GM23338 (cell line): ENCODE data around the gene NKAPL. TPM values are rescaled to one million over a fixed set of nuclear protein-coding genes. Genes with fewer than 3 reads are reported as not detected.
A peak's percentile ranks its signal among the peaks of the same experiment; 100 is the strongest.

Experiments
- ATAC-seq: fragments of 200-7000 bp; cut with Tn5 transposase; 3 replicates; pipeline ENCODE4 v1.9.1; 2020
- DNase-seq: peaks from one replicate; pipeline ENCODE4 v3.0.0-alpha.2; 2015; ENCODE audit warnings: low spot score
- H2AFZ ChIP-seq: fragments of 200-600 bp; sonication (generic); 2 replicates; pipeline ENCODE4 v1.8.0; 2016; ENCODE audit warnings: antibody characterized with exemption, mild to moderate bottlenecking, moderate library complexity
- H3F3A ChIP-seq: fragments of 200-600 bp; sonication (generic); replicated peaks from 2 replicates; pipeline ENCODE4 v1.8.0; 2017; ENCODE audit warnings: antibody characterized with exemption, mixed run types, low read depth
- H3K27ac ChIP-seq: fragments of 200-600 bp; sonication (generic); 2 replicates; pipeline ENCODE4 v1.6.1; 2016; ENCODE audit warnings: low read depth
- H3K27me3 ChIP-seq: fragments of 200-600 bp; sonication (generic); 2 replicates; pipeline ENCODE4 v1.8.0; 2016; ENCODE audit warnings: mild to moderate bottlenecking, mixed run types, moderate library complexity; ENCODE audit not compliant: insufficient read depth
- H3K36me3 ChIP-seq: fragments of 200-600 bp; sonication (generic); 2 replicates; pipeline ENCODE4 v1.8.0; 2016; ENCODE audit warnings: mild to moderate bottlenecking; ENCODE audit not compliant: insufficient read depth
- H3K4me1 ChIP-seq: fragments of 200-600 bp; sonication (generic); 2 replicates; pipeline ENCODE4 v1.8.0; 2016; ENCODE audit warnings: mild to moderate bottlenecking, moderate library complexity; ENCODE audit not compliant: insufficient read depth
- H3K4me2 ChIP-seq: fragments of 200-600 bp; sonication (generic); 2 replicates; pipeline ENCODE4 v1.7.1; 2017; ENCODE audit warnings: mixed run types
- H3K4me3 ChIP-seq: fragments of 200-600 bp; sonication (generic); 2 replicates; pipeline ENCODE4 v1.6.1; 2016; ENCODE audit warnings: mixed run types
- H3K79me2 ChIP-seq: fragments of 200-600 bp; sonication (generic); replicated peaks from 2 replicates; pipeline ENCODE4 v1.8.0; 2017; ENCODE audit warnings: mild to moderate bottlenecking; ENCODE audit not compliant: insufficient read depth
- H3K9me2 ChIP-seq: fragments of 200-600 bp; sonication (generic); 2 replicates; pipeline ENCODE4 v1.8.0; 2017; ENCODE audit not compliant: insufficient read depth
- H4K20me1 ChIP-seq: fragments of 200-600 bp; sonication (generic); replicated peaks from 2 replicates; pipeline ENCODE4 v1.8.0; 2017; ENCODE audit warnings: mild to moderate bottlenecking; ENCODE audit not compliant: insufficient read depth
- H3K27ac Mint-ChIP-seq: 2 replicates; pipeline ENCODE4 v1.8.0; 2020; ENCODE audit warnings: inconsistent platforms, mild to moderate bottlenecking, moderate library complexity, mixed read lengths
- H3K27me3 Mint-ChIP-seq: 3 replicates; pipeline ENCODE4 v1.8.0; 2022; ENCODE audit warnings: low read depth, mild to moderate bottlenecking, moderate library complexity, mixed read lengths, inconsistent platforms; ENCODE audit not compliant: insufficient read depth, poor library complexity
- H3K36me3 Mint-ChIP-seq: 3 replicates; pipeline ENCODE4 v1.8.0; 2021; ENCODE audit warnings: low read depth, mild to moderate bottlenecking, inconsistent platforms, moderate library complexity, mixed read lengths
- H3K4me1 Mint-ChIP-seq: 3 replicates; pipeline ENCODE4 v1.8.0; 2020; ENCODE audit warnings: mild to moderate bottlenecking, inconsistent platforms, mixed read lengths
- H3K4me3 Mint-ChIP-seq: 3 replicates; pipeline ENCODE4 v1.8.0; 2021; ENCODE audit warnings: moderate library complexity, mild to moderate bottlenecking, inconsistent platforms, mixed read lengths
- H3K9me3 Mint-ChIP-seq: 3 replicates; pipeline ENCODE4 v1.8.0; 2020; ENCODE audit warnings: moderate library complexity, mild to moderate bottlenecking, inconsistent platforms, mixed read lengths
- CREB1 ChIP-seq: fragments of 250-450 bp; sonication (Bioruptor Pico); IDR thresholded peaks from 2 replicates; pipeline ENCODE4 v1.5.0; 2020; ENCODE audit warnings: low read depth, mild to moderate bottlenecking, moderate library complexity
- ETS1 ChIP-seq: IDR thresholded peaks from 2 replicates; pipeline ENCODE4 v1.6.1; 2016; ENCODE audit warnings: antibody characterized with exemption
- EZH2 ChIP-seq: fragments of 200-600 bp; sonication (generic); IDR thresholded peaks from one replicate; pipeline ENCODE4 v1.8.0; 2017; ENCODE audit warnings: antibody characterized with exemption, mild to moderate bottlenecking, low read depth; ENCODE audit not compliant: unreplicated experiment
- EZH2phosphoT487 ChIP-seq: fragments of 200-600 bp; sonication (generic); IDR thresholded peaks from one replicate; pipeline ENCODE4 v1.8.1; 2018; ENCODE audit warnings: antibody characterized with exemption; ENCODE audit not compliant: unreplicated experiment
- JUNB ChIP-seq: IDR thresholded peaks from one replicate; pipeline ENCODE4 v1.6.1; 2016; ENCODE audit warnings: antibody characterized with exemption; ENCODE audit not compliant: unreplicated experiment
- NANOG ChIP-seq: IDR thresholded peaks from 2 replicates; pipeline ENCODE4 v1.6.1; 2016; ENCODE audit warnings: antibody characterized with exemption, borderline replicate concordance
- POLR2AphosphoS5 ChIP-seq: IDR thresholded peaks from 2 replicates; pipeline ENCODE4 v1.6.1; 2016; ENCODE audit warnings: antibody characterized with exemption, low read depth
- STAT1 ChIP-seq: IDR thresholded peaks from one replicate; pipeline ENCODE4 v1.6.1; 2016; ENCODE audit warnings: antibody characterized with exemption; ENCODE audit not compliant: unreplicated experiment
- ZNF114 ChIP-seq: fragments of 250-450 bp; sonication (Bioruptor Pico); IDR thresholded peaks from 2 replicates; pipeline ENCODE4 v1.5.0; 2020; ENCODE audit warnings: mild to moderate bottlenecking, moderate library complexity
- ZNF331 ChIP-seq: fragments of 250-450 bp; sonication (Bioruptor Pico); IDR thresholded peaks from 2 replicates; pipeline ENCODE4 v1.5.0; 2020; ENCODE audit warnings: low read depth, mild to moderate bottlenecking, moderate library complexity
- polyA plus RNA-seq: library from polyadenylated mRNA; unstranded; fragments of >200 nt; fragmentation: Nextera tagmentation; extraction: Ambion mirVana; gene quantifications from 2 replicates; pipeline ENCODE4 v1.2.1, GENCODE V29; 2016
- total RNA-seq: library from RNA; depleted of rRNA; stranded (reverse); fragments of >200 nt; shearing (Covaris generic); gene quantifications from 2 replicates; pipeline ENCODE4 v1.2.3, GENCODE V29; 2014
- TF ChIP-seq, protein P1 (sequence below): fragments of 250-450 bp; sonication (Bioruptor Pico); IDR thresholded peaks from 2 replicates; pipeline ENCODE4 v1.5.0; 2020; ENCODE audit warnings: mild to moderate bottlenecking, moderate library complexity
- TF ChIP-seq, protein P2 (sequence below): IDR thresholded peaks from one replicate; pipeline ENCODE4 v1.6.1; 2018; ENCODE audit warnings: antibody characterized with exemption; ENCODE audit not compliant: unreplicated experiment
- TF ChIP-seq, protein P3 (sequence below), 2 experiments: fragments of 200-600 bp in 1 of 2; sonication (generic) in 1 of 2; conservative IDR thresholded peaks; 2 replicates each; pipeline versions ENCODE4 v1.5.1 to v1.6.1; 2016 to 2017; ENCODE audit warnings: antibody characterized with exemption in 2 of 2, low read depth in 2 of 2, mild to moderate bottlenecking in 2 of 2, moderate library complexity in 1 of 2

The NKAPL gene
- total and polyA plus RNA-seq, 2 experiments from 2014 or later: 1.6 to 2.9 TPM

DNA sequence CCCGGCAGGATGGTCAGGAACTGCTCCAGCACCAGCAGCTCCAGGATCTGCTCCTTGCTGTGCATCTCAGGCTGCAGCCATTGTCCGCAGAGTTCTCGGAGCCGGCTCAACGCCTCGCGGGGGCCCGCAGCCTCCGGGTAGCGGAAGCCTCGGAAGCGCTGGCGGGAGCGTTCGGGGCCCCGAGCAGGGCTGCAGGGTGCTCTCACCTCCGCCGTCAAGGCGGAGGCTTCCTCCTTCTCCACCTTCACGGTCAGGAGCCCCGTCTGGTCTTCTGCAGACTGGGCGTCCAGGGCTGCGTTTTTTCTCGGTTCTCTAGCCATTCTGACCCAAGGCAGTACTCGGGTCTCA, 7.5 kb upstream of the NKAPL start:
- DNase-seq: peak; percentile 53
- H3K9me3 Mint-ChIP-seq: no peaks in the 10 kb centered on the region
- TF ChIP-seq JUNB: no peak
- no peak for TF ChIP-seq EZH2
- TF ChIP-seq, protein P1, sequence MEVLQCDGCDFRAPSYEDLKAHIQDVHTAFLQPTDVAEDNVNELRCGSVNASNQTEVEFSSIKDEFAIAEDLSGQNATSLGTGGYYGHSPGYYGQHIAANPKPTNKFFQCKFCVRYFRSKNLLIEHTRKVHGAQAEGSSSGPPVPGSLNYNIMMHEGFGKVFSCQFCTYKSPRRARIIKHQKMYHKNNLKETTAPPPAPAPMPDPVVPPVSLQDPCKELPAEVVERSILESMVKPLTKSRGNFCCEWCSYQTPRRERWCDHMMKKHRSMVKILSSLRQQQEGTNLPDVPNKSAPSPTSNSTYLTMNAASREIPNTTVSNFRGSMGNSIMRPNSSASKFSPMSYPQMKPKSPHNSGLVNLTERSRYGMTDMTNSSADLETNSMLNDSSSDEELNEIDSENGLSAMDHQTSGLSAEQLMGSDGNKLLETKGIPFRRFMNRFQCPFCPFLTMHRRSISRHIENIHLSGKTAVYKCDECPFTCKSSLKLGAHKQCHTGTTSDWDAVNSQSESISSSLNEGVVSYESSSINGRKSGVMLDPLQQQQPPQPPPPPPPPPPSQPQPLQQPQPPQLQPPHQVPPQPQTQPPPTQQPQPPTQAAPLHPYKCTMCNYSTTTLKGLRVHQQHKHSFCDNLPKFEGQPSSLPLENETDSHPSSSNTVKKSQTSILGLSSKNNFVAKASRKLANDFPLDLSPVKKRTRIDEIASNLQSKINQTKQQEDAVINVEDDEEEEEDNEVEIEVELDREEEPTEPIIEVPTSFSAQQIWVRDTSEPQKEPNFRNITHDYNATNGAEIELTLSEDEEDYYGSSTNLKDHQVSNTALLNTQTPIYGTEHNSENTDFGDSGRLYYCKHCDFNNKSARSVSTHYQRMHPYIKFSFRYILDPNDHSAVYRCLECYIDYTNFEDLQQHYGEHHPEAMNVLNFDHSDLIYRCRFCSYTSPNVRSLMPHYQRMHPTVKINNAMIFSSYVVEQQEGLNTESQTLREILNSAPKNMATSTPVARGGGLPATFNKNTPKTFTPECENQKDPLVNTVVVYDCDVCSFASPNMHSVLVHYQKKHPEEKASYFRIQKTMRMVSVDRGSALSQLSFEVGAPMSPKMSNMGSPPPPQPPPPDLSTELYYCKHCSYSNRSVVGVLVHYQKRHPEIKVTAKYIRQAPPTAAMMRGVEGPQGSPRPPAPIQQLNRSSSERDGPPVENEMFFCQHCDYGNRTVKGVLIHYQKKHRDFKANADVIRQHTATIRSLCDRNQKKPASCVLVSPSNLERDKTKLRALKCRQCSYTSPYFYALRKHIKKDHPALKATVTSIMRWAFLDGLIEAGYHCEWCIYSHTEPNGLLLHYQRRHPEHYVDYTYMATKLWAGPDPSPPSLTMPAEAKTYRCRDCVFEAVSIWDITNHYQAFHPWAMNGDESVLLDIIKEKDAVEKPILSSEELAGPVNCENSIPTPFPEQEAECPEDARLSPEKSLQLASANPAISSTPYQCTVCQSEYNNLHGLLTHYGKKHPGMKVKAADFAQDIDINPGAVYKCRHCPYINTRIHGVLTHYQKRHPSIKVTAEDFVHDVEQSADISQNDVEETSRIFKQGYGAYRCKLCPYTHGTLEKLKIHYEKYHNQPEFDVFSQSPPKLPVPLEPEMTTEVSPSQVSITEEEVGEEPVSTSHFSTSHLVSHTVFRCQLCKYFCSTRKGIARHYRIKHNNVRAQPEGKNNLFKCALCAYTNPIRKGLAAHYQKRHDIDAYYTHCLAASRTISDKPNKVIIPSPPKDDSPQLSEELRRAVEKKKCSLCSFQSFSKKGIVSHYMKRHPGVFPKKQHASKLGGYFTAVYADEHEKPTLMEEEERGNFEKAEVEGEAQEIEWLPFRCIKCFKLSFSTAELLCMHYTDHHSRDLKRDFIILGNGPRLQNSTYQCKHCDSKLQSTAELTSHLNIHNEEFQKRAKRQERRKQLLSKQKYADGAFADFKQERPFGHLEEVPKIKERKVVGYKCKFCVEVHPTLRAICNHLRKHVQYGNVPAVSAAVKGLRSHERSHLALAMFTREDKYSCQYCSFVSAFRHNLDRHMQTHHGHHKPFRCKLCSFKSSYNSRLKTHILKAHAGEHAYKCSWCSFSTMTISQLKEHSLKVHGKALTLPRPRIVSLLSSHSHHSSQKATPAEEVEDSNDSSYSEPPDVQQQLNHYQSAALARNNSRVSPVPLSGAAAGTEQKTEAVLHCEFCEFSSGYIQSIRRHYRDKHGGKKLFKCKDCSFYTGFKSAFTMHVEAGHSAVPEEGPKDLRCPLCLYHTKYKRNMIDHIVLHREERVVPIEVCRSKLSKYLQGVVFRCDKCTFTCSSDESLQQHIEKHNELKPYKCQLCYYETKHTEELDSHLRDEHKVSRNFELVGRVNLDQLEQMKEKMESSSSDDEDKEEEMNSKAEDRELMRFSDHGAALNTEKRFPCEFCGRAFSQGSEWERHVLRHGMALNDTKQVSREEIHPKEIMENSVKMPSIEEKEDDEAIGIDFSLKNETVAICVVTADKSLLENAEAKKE (CRISPR knock-in tag): no peak
- TF ChIP-seq POLR2AphosphoS5: no peak
- TF ChIP-seq CREB1: no peak
- TF ChIP-seq NANOG: no peak
- TF ChIP-seq ZNF331 (CRISPR knock-in tag): no peak
- TF ChIP-seq ETS1: no peak
- no peak for TF ChIP-seq ZNF114 (CRISPR knock-in tag)
- TF ChIP-seq, protein P2, sequence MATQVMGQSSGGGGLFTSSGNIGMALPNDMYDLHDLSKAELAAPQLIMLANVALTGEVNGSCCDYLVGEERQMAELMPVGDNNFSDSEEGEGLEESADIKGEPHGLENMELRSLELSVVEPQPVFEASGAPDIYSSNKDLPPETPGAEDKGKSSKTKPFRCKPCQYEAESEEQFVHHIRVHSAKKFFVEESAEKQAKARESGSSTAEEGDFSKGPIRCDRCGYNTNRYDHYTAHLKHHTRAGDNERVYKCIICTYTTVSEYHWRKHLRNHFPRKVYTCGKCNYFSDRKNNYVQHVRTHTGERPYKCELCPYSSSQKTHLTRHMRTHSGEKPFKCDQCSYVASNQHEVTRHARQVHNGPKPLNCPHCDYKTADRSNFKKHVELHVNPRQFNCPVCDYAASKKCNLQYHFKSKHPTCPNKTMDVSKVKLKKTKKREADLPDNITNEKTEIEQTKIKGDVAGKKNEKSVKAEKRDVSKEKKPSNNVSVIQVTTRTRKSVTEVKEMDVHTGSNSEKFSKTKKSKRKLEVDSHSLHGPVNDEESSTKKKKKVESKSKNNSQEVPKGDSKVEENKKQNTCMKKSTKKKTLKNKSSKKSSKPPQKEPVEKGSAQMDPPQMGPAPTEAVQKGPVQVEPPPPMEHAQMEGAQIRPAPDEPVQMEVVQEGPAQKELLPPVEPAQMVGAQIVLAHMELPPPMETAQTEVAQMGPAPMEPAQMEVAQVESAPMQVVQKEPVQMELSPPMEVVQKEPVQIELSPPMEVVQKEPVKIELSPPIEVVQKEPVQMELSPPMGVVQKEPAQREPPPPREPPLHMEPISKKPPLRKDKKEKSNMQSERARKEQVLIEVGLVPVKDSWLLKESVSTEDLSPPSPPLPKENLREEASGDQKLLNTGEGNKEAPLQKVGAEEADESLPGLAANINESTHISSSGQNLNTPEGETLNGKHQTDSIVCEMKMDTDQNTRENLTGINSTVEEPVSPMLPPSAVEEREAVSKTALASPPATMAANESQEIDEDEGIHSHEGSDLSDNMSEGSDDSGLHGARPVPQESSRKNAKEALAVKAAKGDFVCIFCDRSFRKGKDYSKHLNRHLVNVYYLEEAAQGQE: no peak
- no peak for TF ChIP-seq EZH2phosphoT487
- TF ChIP-seq, protein P3, sequence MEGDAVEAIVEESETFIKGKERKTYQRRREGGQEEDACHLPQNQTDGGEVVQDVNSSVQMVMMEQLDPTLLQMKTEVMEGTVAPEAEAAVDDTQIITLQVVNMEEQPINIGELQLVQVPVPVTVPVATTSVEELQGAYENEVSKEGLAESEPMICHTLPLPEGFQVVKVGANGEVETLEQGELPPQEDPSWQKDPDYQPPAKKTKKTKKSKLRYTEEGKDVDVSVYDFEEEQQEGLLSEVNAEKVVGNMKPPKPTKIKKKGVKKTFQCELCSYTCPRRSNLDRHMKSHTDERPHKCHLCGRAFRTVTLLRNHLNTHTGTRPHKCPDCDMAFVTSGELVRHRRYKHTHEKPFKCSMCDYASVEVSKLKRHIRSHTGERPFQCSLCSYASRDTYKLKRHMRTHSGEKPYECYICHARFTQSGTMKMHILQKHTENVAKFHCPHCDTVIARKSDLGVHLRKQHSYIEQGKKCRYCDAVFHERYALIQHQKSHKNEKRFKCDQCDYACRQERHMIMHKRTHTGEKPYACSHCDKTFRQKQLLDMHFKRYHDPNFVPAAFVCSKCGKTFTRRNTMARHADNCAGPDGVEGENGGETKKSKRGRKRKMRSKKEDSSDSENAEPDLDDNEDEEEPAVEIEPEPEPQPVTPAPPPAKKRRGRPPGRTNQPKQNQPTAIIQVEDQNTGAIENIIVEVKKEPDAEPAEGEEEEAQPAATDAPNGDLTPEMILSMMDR (conservative IDR thresholded peaks at IDR 0.05; ENCODE audit: low read depth in 2 of 2): no peak
- no peak for TF ChIP-seq STAT1
- peak; percentile 68 for ATAC-seq
- H3K27ac Mint-ChIP-seq: peak overlapping the region; percentile 93
- Histone ChIP-seq H3K4me1 (peaks cover 11% of the 10 kb centered on the region), H3K9me2 (no peaks in the 10 kb centered on the region), H3K4me3 (peak overlapping the region; percentile 93), H3K36me3 (peaks cover 8% of the 10 kb centered on the region), H4K20me1 (no peaks in the 10 kb centered on the region), H3F3A (no peaks in the 10 kb centered on the region), H3K4me2 (peak overlapping the region; percentile 95), H2AFZ (peak overlapping the region; percentile 97), H3K79me2 (peaks cover 16% of the 10 kb centered on the region), H3K27ac (0 out of 2 replicates have a peak overlapping the region, but pooled peaks have one; percentile 36), H3K27me3 (0 out of 2 replicates have a peak, but pooled peaks cover 10% of the 10 kb centered on the region)
- peaks cover 11% of the 10 kb centered on the region for H3K4me1 Mint-ChIP-seq
- H3K4me3 Mint-ChIP-seq: peak overlapping the region; percentile 99
- H3K36me3 Mint-ChIP-seq: peaks cover 14% of the 10 kb centered on the region; the same call in 2 of the 3 replicates
- peaks cover 10% of the 10 kb centered on the region for H3K27me3 Mint-ChIP-seq
